GM10266 (cell line): ENCODE measurements around the gene C13orf46.

Source experiments
- DNase-seq: peaks from one replicate; pipeline ENCODE4 v3.0.0; 2012; ENCODE audit errors: extremely low spot score
- TF ChIP-seq, protein P1 (sequence below): IDR thresholded peaks from 2 replicates; pipeline ENCODE4 v1.5.1; 2012; ENCODE audit warnings: mild to moderate bottlenecking, low read depth; ENCODE audit not compliant: control insufficient read depth, insufficient read depth; ENCODE audit errors: missing control alignments

C13orf46 gene

DNA sequence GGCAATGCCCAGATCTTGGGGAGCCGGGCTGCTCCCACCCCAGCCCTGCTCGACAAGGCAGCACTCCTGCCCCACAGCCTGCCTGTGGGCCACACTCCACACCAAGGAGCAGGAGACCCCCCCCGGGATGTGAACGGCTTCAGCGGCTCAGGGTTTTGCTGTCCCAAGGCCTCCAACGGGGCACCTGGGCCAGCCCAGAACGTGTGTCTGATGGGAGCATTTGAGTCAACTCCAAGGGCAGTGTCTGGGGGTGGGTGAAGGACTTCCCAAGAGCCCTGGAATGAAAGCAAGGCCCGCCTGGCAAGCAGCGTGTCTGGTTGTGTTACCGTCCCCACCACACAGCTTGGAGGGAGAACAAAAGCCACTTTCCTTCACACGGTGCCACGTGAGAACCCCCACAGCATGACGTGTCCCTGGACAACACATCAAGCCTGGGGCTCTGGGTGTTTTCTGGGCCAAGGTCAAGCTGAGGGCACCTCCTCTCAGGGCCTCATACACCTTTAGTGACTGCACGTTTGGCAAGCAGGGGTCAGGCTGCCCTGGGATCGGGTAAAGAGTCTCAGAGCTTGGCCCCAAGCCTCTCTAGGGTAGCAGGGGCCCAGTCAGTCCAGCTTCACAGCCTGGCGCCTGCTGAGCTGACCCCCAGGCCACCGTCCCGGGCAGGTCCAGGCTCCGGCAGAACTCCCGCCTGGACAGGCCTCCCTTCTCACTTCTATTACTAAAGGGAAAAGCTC lies 6.0 kb downstream of the C13orf46 start:
- no peak for DNase-seq
- TF ChIP-seq, protein P1, sequence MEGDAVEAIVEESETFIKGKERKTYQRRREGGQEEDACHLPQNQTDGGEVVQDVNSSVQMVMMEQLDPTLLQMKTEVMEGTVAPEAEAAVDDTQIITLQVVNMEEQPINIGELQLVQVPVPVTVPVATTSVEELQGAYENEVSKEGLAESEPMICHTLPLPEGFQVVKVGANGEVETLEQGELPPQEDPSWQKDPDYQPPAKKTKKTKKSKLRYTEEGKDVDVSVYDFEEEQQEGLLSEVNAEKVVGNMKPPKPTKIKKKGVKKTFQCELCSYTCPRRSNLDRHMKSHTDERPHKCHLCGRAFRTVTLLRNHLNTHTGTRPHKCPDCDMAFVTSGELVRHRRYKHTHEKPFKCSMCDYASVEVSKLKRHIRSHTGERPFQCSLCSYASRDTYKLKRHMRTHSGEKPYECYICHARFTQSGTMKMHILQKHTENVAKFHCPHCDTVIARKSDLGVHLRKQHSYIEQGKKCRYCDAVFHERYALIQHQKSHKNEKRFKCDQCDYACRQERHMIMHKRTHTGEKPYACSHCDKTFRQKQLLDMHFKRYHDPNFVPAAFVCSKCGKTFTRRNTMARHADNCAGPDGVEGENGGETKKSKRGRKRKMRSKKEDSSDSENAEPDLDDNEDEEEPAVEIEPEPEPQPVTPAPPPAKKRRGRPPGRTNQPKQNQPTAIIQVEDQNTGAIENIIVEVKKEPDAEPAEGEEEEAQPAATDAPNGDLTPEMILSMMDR: no peak

DNA sequence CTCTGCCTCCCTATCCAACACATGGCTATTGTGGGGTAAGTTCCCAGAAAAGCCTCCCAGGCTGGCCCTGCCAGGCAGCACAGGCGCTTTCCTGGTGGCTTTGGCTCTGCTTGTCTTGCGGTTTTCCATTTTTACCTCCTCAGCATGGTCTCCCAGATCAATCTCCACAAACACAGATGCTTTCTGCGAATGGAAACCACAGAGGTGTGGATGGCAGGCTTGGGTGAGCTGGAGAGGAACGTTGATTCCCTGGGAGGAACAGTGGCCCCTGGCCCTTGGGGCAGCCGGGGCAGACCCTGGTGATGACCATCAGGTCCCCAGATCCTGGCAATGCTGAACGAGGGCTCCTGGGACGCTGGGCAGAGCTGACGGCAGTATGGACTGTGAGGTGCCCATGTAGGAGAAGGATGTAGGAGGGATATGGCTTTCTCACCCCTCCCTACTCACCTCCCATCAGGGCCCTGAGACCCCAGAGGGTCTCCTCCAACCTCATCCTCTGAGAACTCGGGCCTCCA lies 6.6 kb downstream of the C13orf46 start:
- DNase-seq: no peak
- TF ChIP-seq, protein P1: no peak

DNA sequence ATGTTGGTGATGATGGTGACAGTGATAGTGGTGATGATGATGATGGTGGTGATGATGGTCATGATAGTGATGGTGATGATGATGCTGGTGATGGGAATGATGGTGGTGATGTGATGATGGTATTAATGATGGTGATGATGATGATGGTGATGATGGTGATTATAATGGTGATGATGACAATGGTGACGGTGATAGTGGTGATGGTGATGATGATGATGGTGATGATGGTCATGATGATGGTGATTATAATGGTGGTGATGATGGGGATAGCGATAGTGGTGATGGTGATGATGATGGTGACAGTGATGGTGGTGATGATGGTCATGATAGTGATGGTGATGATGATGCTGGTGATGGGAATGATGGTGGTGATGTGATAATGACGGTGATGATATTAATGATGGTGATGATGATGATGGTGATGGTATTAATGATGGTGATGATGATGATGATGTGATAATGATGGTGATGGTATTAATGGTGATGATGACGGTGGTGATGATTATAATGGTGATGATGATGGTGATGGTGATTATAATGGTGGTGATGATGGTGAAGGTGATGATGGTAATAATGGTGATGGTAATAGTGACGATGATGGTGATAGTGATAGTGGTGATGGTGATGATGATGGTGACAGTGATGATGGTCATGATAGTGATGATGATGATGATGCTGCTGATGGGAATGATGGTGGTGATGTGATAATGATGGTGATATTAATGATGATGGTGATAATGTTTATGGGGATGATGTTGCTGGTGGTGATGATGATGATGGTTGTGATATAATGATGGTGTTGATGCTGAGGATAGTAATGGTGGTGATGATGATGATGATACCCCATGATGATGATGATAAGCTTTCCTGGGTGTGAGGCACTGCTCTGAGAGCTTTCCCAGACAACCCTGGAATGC lies 7.7 kb downstream of the C13orf46 start:
- TF ChIP-seq, protein P1: no peak

DNA sequence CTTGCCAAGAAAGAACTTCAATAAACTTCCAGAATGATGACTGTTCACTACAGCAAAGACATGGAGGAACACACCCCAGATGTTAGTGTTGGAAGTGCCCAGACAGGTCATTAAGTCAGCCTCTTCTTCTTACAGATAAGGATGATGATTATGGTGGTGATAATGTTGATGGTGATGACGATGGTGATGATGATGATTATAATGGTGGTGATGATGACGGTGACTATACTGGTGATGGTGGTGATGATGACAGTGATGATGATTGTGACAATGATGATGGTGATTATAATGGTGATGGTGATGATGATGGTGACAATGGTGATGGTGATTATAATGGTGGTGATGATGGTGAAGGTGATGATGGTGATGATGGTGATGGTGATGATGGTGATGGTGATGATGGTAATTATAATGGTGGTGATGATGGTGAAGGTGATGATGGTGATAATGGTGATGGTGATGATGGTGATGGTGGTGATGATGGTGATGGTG lies 8.4 kb downstream of the C13orf46 start:
- TF ChIP-seq, protein P1: no peak

More for the DNA sequence above, 7.7 kb downstream of the C13orf46 start:
- no peak for DNase-seq

DNA sequence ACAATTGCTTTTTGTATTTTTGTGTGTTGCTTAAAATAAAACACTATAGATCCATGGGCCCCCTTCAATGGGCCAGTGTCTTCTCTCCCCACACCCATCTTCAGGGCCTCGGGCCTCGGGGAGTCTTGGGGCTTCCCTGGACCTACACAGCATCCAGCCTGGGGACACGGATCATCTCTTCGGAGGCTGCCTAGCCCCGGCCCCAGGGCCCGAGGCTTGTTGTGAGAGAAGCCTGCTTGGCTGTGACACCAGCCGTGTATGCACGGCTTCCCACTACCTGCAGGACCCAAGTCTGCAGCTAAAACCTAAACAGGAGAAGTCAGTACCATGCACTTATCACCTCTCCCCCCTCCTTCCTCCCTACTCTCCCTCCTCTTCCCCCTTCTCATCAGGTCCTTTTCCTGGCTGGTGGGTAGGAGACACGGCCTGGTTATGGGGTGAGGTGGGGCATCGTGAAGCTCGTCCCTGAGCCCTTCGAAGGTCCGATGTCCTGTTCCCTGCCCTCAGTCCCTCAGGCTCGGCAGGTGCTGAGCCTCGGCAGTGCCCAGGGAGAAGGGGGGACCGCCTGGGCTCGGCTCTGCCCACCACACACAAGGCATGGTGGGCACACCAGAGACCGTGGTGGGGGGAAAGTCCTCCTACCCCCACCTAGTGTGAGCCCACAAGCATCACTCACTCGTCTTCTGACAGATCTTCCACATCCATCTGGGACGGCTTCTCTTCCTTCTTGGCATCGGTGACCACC lies 9.5 kb downstream of the C13orf46 start:
- TF ChIP-seq, protein P1: no peak
- no peak for DNase-seq

More for the DNA sequence above, 8.4 kb downstream of the C13orf46 start:
- DNase-seq: no peak

DNA sequence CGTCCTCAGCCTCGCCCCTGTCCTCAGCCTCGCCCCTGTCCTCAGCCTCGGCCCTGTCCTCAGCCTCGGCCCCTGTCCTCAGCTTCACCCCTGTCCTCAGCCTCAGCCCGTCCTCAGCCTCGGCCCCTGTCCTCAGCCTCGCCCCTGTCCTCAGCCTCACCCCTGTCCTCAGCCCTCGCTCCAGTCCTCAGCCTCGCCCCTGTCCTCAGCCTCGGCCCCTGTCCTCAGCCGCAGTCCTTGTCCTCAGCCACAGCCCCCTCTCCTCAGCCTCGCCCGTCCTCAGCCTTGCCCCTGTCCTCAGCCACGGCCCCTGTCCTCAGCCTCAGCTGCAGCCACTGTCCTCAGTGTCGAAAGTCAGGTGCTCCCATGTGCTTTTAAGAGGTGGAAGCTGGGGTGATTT lies 10.5 kb downstream of the C13orf46 start:
- TF ChIP-seq, protein P1: no peak
- no peak for DNase-seq
